Kidney (tissue), 14 donors: ENCODE measurements around the gene PCSK2. TPM values are rescaled to one million over a fixed set of nuclear protein-coding genes. Genes with fewer than 3 reads are reported as not detected.

Source experiments
- DNase-seq, 5 donors: peaks; one replicate each; pipeline ENCODE4 v3.0.0-alpha.2; 2013 to 2020
- FAIRE-seq: peaks from 2 replicates; lab custom pipeline; 2012; peaks lifted over from hg19 to GRCh38; lab: Jason Lieb, UNC
- H3K27ac ChIP-seq, 2 donors: one replicate each; pipeline ENCODE4 v1.7.0; 2013; ENCODE audit warnings: low read depth in 2 of 2, low read length in 2 of 2, inconsistent platforms in 1 of 2
- H3K27me3 ChIP-seq: one replicate; pipeline ENCODE4 v1.7.1; 2013; ENCODE audit warnings: low read length, inconsistent platforms; ENCODE audit not compliant: control insufficient read depth, insufficient read depth
- H3K36me3 ChIP-seq, 3 donors: one replicate each; pipeline versions ENCODE4 v1.7.0 to v1.7.1; 2013; ENCODE audit warnings: low read length in 3 of 3, control low read depth in 1 of 3, inconsistent platforms in 1 of 3; ENCODE audit not compliant: insufficient read depth in 3 of 3, control insufficient read depth in 2 of 3
- H3K4me1 ChIP-seq, 3 donors: one replicate each; pipeline versions ENCODE4 v1.7.0 to v1.7.1; 2013; ENCODE audit warnings: low read length in 3 of 3, inconsistent platforms in 1 of 3, low read depth in 1 of 3; ENCODE audit not compliant: control insufficient read depth in 2 of 3, insufficient read depth in 2 of 3
- H3K4me3 ChIP-seq, 3 donors: one replicate each; pipeline versions ENCODE4 v1.7.0 to v1.8.1; 2013; ENCODE audit warnings: low read length in 3 of 3, control low read depth in 1 of 3, inconsistent platforms in 1 of 3
- H3K9ac ChIP-seq, 3 donors: one replicate each; pipeline versions ENCODE4 v1.7.0 to v1.7.1; 2013; ENCODE audit warnings: low read length in 3 of 3, control low read depth in 1 of 3, inconsistent platforms in 1 of 3
- H3K9me3 ChIP-seq, 3 donors: one replicate each; pipeline versions ENCODE4 v1.7.0 to v1.7.1; 2013; ENCODE audit warnings: low read length in 3 of 3, control low read depth in 1 of 3, inconsistent platforms in 1 of 3; ENCODE audit not compliant: control insufficient read depth in 2 of 3, insufficient read depth in 1 of 3
- intact Hi-C: fragments of 100-400 bp; cut with DNase I; formaldehyde crosslinking; loops from one replicate; pipeline ENCODE4 v1.11.1; 2022
- polyA plus RNA-seq: library from polyadenylated mRNA; stranded (reverse); fragments of 350-450 nt; fragmentation: Illumina TruSeq; extraction: RNeasy Lipid Tissue Mini Kit (QIAGEN cat#74804); gene quantifications from one replicate; pipeline ENCODE4 v1.2.3, GENCODE V29; 2014; ENCODE audit warnings: low read depth, low replicate concordance; ENCODE audit not compliant: insufficient read depth
- total RNA-seq: library from RNA; stranded (reverse); fragmentation: NEBNext Ultra II Directional; extraction: Animal tissue kit (Norgen Biotek cat#: 25700); gene quantifications from one replicate; pipeline ENCODE4 v1.2.1, GENCODE V29; 2021
- TF ChIP-seq, protein P1 (sequence below): IDR thresholded peaks from 3 replicates; pipeline ENCODE4 v1.5.1; 2012; ENCODE audit warnings: mild to moderate bottlenecking, moderate library complexity, borderline replicate concordance; ENCODE audit not compliant: insufficient read depth; ENCODE audit errors: extremely low read depth
- donor health status: control.
- donor health status: control.
- donor health status: control.
- donor health status: control.
- donor health status: control.
- donor health status: DM: yes; HTN: yes; CAD: no.
- donor health status: Normal renal cell carcinoma (clear cell type).

The PCSK2 gene
- total and polyA plus RNA-seq, 2 donors from 2014 or later, result 0.22 to 0.54 TPM

DNA sequence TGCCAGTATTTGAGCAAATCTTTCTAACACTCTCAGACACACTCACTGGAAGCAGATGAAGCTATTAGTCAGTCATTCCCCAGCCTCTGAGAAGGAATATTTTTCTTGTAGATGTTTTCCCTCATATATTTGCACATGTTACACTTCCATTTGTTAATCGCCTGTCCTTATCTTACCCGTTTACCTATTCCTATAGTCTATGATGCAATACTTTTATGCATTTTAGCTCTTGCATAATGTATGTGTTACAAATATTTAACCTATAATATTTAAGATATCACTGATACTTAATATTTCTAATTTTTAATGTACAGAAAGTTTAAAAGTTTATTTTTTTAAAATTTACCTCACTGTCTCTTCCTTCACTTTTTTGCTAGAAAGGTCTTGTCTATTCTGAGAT lies 71.9 kb downstream of the PCSK2 start:
- H3K4me3 ChIP-seq, result no peak overlapping the region
- intact Hi-C loops, result no loop called here
- DNase-seq, result no peak
- no peaks in the 10 kb centered on the region for H3K4me1 ChIP-seq
- peak; percentile 17 for FAIRE-seq
- peaks cover 0 to 3% (median 0%) of the 10 kb centered on the region in 3 donors for H3K9me3 ChIP-seq
- H3K27me3 ChIP-seq, result no peaks in the 10 kb centered on the region
- H3K9ac ChIP-seq, result no peak overlapping the region
- TF ChIP-seq, protein P1, sequence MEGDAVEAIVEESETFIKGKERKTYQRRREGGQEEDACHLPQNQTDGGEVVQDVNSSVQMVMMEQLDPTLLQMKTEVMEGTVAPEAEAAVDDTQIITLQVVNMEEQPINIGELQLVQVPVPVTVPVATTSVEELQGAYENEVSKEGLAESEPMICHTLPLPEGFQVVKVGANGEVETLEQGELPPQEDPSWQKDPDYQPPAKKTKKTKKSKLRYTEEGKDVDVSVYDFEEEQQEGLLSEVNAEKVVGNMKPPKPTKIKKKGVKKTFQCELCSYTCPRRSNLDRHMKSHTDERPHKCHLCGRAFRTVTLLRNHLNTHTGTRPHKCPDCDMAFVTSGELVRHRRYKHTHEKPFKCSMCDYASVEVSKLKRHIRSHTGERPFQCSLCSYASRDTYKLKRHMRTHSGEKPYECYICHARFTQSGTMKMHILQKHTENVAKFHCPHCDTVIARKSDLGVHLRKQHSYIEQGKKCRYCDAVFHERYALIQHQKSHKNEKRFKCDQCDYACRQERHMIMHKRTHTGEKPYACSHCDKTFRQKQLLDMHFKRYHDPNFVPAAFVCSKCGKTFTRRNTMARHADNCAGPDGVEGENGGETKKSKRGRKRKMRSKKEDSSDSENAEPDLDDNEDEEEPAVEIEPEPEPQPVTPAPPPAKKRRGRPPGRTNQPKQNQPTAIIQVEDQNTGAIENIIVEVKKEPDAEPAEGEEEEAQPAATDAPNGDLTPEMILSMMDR, result no peak
- H3K27ac ChIP-seq, result no peak overlapping the region
- no peaks in the 10 kb centered on the region for H3K36me3 ChIP-seq

DNA sequence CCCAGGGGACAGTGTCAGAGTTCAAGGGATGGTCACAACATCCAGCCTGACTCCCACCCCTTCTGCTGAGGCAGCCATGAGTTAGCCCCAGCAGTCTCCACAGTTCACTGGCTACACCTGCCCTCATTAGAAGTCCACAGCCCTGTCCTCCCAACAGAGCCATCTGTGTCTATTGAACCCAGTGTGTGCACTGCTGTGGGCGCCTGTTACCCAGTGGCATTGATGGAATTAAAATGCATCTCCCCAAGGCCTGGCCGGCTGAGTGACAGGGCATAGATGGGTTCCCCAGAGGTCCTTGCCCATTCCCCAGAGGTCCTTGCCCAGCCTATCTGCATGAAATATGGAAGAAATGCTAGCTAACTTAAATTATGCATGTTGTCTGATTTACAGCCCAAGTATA lies 73.3 kb downstream of the PCSK2 start:
- DNase-seq (no peak), FAIRE-seq (no peak)
- TF ChIP-seq, protein P1, result no peak
- H3K9ac ChIP-seq, result no peak overlapping the region
- no peaks in the 10 kb centered on the region for H3K27me3 ChIP-seq
- no peaks in the 10 kb centered on the region for H3K36me3 ChIP-seq
- no peak overlapping the region for H3K27ac ChIP-seq
- peaks cover 0 to 3% (median 0%) of the 10 kb centered on the region in 3 donors for H3K9me3 ChIP-seq
- H3K4me3 ChIP-seq, result no peak overlapping the region
- intact Hi-C loops, result no loop called here
- no peaks in the 10 kb centered on the region for H3K4me1 ChIP-seq

DNA sequence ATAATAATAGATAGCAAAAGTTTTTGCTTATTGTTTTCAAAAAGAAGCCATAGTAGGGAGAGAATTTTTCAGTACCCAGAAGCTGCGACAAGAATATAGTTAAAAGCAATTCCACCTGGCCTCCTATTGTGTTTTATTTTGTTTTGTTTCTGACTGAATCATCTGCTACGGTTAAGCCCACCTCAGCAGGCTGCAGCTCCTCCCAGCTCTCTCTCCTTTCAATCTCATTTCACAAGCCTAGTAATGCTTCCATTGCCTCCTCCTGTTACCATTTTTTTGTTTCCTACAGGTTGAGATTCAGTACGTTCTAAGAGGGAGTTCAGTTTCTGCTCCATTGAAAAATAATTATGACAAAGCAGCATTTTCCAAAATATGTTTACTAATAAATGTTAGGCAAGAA lies 77.9 kb downstream of the PCSK2 start:
- H3K27me3 ChIP-seq, result no peaks in the 10 kb centered on the region
- H3K4me3 ChIP-seq, result no peak overlapping the region
- H3K9ac ChIP-seq, result no peak overlapping the region
- FAIRE-seq, result no peak
- DNase-seq, result no peak
- no peaks in the 10 kb centered on the region for H3K4me1 ChIP-seq
- no peaks in the 10 kb centered on the region for H3K36me3 ChIP-seq
- TF ChIP-seq, protein P1, result no peak
- intact Hi-C loops, result no loop called here
- H3K9me3 ChIP-seq, result peaks cover 0 to 3% (median 0%) of the 10 kb centered on the region in 3 donors
- H3K27ac ChIP-seq, result no peak overlapping the region

DNA sequence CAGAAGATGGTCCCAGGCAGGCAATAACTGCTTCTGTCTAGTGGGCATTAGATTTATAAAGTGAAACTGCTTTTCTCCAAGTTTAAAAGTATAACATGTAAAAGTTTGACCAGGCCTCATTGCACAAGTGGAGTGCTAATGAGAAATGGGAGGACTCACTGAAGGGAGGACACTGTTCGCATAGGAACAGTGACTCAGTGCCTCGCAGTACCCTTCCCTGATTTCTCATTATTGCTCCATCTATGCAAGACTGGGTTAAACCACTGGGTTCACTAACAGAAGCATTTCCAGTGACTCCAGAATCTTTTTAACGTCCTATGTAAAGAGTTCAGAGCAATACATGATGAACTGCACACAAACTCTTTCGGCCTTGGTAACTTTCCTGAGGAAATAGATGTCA lies 79.6 kb downstream of the PCSK2 start:
- Histone ChIP-seq H3K4me1 (no peaks in the 10 kb centered on the region), H3K9ac (no peak overlapping the region), H3K27me3 (no peaks in the 10 kb centered on the region), H3K4me3 (no peak overlapping the region), H3K9me3 (peaks cover 0 to 3% (median 0%) of the 10 kb centered on the region in 3 donors), H3K27ac (no peak overlapping the region), H3K36me3 (no peaks in the 10 kb centered on the region)
- FAIRE-seq (no peak), DNase-seq (no peak)
- intact Hi-C loops, result no loop called here
- TF ChIP-seq, protein P1, result no peak
